ENCODE results near the gene RGS14.

DNA sequence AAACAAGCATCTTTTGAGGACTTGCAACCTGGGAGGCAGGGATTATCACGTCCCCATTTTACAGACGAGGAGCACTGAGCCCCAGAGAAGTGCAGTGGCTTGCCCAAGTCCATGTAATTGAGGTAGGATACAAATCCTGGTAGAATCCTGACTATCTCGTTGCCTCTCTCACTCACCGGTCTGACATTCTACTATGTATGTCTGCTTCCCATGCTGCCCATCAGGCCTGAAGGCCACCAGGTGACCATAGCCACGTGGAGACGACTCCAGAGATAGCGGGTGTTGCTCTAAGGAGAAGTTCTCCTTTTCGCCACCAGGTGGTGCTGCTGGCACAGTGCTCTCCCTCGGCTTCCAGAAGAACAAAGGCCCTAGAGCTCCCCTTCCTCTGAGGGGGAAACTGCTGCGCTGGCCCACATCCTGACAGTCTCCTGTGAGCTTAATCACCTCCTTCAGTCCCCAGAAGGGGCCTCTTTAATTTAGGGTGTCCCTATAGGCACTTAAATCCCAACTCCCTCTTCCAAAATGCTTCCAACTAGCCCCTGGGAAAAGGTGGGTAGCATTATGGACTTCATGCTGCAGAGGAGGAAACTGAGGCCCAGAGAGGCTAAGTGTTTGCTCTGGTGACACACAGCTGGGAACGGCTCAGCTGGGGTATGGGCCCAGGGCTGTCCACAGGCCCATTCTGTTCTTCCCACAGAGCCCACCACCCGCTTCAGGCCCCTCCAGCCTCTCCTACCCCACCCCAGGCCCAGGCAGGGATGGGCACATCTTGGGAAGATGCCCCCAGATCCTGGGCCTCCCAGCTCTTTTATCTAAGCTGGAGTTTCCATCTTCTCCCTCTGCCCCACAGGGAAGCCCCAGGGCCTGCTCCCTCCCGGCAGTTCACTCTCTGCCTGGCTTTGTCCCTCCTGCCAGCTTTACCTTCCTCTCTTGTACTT is 32.9 kb downstream of the RGS14 start:
- no peak for TF ChIP-seq POLR2AphosphoS5 (IDR thresholded peaks at IDR 0.05; ENCODE audit: borderline replicate concordance, low read depth, low read length)
- no peak for TF ChIP-seq EZH2 (IDR thresholded peaks at IDR 0.05)
